Activated CD8-positive, alpha-beta memory T cell treated with anti-CD3 and anti-CD28 coated beads for 36 hours (primary cell): ENCODE results near the gene DDX6. TPM values are rescaled to one million over a fixed set of nuclear protein-coding genes. Genes with fewer than 3 reads are reported as not detected.
"Not testable (repeated sequence)": the region's sequence is repeated elsewhere in the genome, so short reads cannot be mapped to it uniquely, and the experiment has no call there.

ENCODE experiments used
- CTCF ChIA-PET: fragments of 350-600 bp; sonication (Branson Sonifier 250); formaldehyde crosslinking; loops from one replicate; lab custom pipeline; 2021; ENCODE audit warnings: antibody characterized with exemption; lab: Charles Lee
- POLR2A ChIA-PET: fragments of 350-600 bp; sonication (Branson Sonifier 250); formaldehyde crosslinking; loops from one replicate; lab custom pipeline; 2021; ENCODE audit warnings: antibody characterized with exemption; lab: Charles Lee
- total RNA-seq, 2 experiments: library from RNA; stranded (reverse); gene quantifications; one replicate each; pipeline ENCODE4 v1.2.3, GENCODE V29; 2021

DDX6 gene
- total RNA-seq, 2 experiments from 2014 or later = 146 to 153 TPM

- CTCF ChIA-PET = not testable (repeated sequence)
Observed at GRCh38 chr11:118720078-118720477, 70.9 kb downstream of the DDX6 start.

DNA sequence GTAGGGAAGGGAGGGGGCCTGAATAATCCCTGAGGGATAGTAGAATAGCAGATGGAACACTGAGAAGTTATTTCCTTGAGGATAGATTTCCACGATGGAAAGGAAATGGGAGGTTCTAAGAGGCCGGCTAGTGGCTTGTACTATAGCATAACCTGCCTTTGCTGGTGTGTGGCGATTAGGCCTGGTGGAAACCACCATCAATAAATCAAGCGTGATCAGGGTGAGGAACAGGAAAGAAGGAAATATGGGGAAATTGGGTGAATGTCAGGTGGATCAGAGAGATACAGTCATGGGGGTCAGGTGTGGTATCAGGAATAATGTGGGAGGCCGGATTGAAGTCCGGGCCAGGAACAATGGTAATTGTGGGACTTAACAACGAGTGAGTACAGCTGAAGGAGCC, 72.4 kb downstream of the DDX6 start:
- CTCF ChIA-PET, POLR2A ChIA-PET: not testable (repeated sequence)

More at GRCh38 chr11:118720078-118720477, 70.9 kb downstream of the DDX6 start:
- POLR2A ChIA-PET = not testable (repeated sequence)

GRCh38 chr11:118717733-118718132, 73.2 kb downstream of the DDX6 start:
- CTCF ChIA-PET, POLR2A ChIA-PET: not testable (repeated sequence)

- POLR2A ChIA-PET, CTCF ChIA-PET: not testable (repeated sequence)
Observed at GRCh38 chr11:118717221-118717620, 73.7 kb downstream of the DDX6 start.

GRCh38 chr11:118715837-118716260, 75.1 kb downstream of the DDX6 start:
- ChIA-PET CTCF (interaction anchor here (1.7 kb wide), 1 partner anchor 26 kb away, joined by 3 read pairs; no protein-coding TSS in a partner anchor), POLR2A (interaction anchor here (0.7 kb wide), 1 partner anchor 12 kb away, joined by 3 read pairs; no protein-coding TSS in a partner anchor)

GRCh38 chr11:118715245-118715831, 75.6 kb downstream of the DDX6 start:
- CTCF ChIA-PET = interaction anchor here (1.7 kb wide), 1 partner anchor 26 kb away, joined by 3 read pairs; no protein-coding TSS in a partner anchor
- POLR2A ChIA-PET = no interaction called here

DNA sequence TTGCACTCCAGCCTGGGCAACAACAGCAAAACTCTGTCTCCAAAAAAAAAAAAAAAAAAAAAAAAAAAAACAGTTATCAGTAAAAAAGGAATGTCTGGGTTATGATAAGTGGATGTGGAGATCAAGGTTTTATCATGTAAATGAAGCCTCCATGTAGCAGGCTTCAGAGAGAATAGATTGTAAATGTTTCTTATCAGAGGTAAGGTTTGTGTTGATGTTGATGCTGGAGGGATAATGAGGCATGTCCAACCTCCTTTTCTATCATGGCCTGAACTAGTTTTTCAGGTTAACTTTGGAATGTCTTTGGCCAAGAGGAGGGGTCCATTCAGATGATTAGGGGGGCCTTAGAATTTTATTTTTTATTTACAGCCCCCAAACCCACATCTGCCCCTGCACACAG, 76.1 kb downstream of the DDX6 start:
- ChIA-PET POLR2A (no interaction called here), CTCF (interaction anchor here (1.7 kb wide), 1 partner anchor 25 kb away, joined by 3 read pairs; no protein-coding TSS in a partner anchor)

- CTCF ChIA-PET = interaction anchor here (1.7 kb wide), 1 partner anchor 25 kb away, joined by 3 read pairs; no protein-coding TSS in a partner anchor
- POLR2A ChIA-PET = not testable (repeated sequence)
Observed at GRCh38 chr11:118714416-118714815, 76.5 kb downstream of the DDX6 start.

DNA sequence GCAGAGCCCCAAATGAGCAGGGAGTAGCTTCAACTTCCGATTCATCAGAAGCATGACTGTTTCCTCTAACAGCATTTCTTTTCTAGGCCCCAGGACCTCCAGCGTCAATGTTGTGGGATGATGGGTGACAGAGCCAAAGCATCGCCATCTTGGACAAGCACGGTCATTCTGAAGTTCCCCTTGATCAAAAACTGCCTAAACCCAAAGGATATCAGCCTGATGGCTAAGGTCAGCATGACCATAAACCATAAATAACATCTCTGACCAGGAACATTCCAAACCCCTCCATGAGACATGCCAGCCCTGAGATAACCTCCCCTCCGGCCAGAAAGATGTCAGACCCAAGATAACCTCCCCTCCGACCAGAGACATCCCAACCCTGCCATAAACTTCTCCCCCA, 82.7 kb downstream of the DDX6 start:
- CTCF ChIA-PET = interaction anchor here (1.2 to 1.4 kb wide), 2 partner anchors 18 to 176 kb away, joined by 3 read pairs; partner anchors contain the start of gene CXCR5
- POLR2A ChIA-PET = no interaction called here

DNA sequence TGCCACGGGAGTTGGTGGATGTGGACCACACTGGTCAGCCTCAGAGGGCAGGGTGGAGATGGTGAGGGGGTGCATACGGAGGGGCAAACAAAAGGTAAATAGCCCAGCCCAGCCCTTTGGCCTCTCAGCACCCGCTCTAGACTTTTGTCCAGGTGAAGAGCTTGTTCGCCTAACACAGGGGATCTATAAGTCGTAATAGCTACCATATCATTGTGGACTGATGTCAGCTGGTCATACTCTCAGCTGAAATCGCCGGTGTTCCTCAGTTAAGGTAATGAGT, 84.5 kb downstream of the DDX6 start:
- ChIA-PET POLR2A (no interaction called here), CTCF (interaction anchor here (2.6 kb wide), 1 partner anchor 16 kb away, joined by 14 read pairs; no protein-coding TSS in a partner anchor)

- CTCF ChIA-PET = interaction anchor here (0.6 to 2.6 kb wide), 6 partner anchors 9 to 657 kb away, joined by 3 to 14 read pairs (median 3); no protein-coding TSS in a partner anchor
- POLR2A ChIA-PET = interaction anchor here (0.6 kb wide), 1 partner anchor 65 kb away, joined by 3 read pairs; no protein-coding TSS in a partner anchor
Observed at GRCh38 chr11:118705791-118706545, 85.0 kb downstream of the DDX6 start.

DNA sequence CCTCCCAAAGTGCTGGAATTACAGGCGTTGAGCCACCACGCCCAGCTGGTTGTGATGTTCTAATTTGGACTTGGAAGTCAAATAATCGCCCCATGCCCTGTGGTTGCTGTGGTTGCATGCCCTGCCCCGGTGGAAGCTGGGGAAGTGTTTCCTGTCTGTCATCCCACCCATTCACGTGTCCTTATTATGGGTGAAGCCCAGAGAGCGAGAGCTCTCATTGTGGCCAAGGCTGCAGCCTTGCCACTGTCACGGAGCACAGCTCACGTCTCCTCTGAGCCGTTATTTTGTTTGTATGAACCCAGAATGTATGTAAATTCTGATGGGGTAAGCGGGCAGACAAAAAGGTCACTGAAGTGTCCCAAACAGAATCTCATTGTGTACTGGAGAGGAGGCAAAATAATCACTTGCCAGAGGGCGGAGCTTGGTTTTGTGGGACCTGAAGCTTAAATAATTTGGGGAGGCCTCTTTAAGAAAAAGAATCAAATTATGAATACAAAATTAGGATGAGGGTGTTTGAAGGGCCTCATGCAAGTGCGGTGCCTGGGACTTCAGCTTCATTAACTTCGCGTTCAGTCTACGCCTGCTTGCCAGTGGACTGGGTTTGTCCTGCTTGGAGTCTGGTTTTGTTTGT, 85.7 kb downstream of the DDX6 start:
- CTCF ChIA-PET = interaction anchor here (0.6 to 2.6 kb wide), 6 partner anchors 8 to 656 kb away, joined by 3 to 14 read pairs (median 3); no protein-coding TSS in a partner anchor
- POLR2A ChIA-PET = interaction anchor here (0.6 to 1.2 kb wide), 3 partner anchors 10 to 86 kb away, joined by 3 to 4 read pairs (median 3); partner anchors contain the start of gene DDX6

DNA sequence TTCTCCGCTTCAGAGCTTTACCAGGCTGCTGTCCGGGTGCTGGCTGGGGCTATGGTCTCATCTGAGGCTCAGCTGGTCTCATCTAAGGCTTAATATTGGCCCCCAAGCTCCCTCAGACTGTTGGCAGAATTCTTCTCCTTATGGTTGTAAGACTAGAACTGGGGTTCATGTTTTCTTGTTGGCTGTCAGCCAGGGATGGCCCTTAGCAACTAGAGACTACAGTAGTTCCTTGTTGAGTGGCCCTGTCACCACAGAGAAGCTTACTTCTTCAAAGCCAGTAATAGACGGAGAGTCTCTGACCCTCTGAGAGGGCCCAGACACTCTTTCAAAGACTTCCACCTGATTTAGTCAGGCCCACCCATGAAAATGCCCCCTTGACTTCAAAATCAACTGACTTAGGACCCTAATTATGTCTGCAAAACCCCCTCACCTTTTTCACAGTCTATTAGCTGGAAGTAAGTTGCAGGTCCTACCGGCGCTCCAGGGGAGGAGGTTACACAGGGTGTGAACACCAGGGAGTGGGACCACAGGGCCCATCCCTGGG, 87.3 kb downstream of the DDX6 start:
- ChIA-PET CTCF (interaction anchor here (1.6 kb wide), 1 partner anchor 13 kb away, joined by 5 read pairs; no protein-coding TSS in a partner anchor), POLR2A (interaction anchor here (0.6 to 0.7 kb wide), 3 partner anchors 13 to 226 kb away, joined by 3 to 7 read pairs (median 5); no protein-coding TSS in a partner anchor)

DNA sequence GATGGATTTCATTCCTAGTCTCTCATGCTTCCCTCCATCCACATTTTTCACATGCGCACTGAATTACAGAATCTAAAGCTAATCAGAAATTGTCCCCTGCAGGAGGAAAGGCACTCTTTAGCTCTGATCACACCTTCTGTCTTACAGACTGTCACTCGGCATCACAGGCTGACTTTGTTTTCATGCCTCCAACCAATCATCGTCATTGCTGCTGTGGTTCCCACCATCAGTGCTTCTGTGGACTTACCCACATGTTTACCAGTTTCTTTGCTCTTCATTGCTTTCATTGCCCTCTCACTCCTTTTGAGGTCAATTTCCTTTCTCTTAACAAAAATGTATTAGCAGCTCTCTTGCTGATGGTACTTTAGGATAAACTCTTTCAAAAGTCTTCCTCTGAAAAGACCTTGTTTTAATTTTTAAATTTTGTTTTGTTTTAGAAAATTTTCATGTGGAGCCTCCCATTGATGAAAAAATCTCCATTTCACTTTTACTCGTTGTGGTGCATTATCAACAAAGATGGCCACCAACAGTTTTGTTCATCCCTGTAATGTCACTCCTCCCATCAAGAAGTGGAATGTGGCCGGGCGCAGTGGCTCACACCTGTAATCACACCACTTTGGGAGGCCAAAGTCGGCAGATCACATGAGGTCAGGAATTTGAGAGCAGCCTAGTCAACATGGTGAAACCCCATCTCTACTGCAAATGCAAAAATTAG, 91.3 kb downstream of the DDX6 start:
- ChIA-PET CTCF (interaction anchor here (0.6 to 1.0 kb wide), 2 partner anchors 9 to 231 kb away, joined by 3 to 5 read pairs; no protein-coding TSS in a partner anchor), POLR2A (no interaction called here)

Other genes starting within 250 kb of the DDX6 start
- 10 to 100 TPM; 21.9 to 22.3 TPM for gene IFT46, start 225.2 kb downstream of the DDX6 start, total RNA-seq
- 100 to 1,000 TPM; 146 to 148 TPM for gene ARCN1, start 218.8 kb downstream of the DDX6 start, total RNA-seq
- gene PHLDB1, start 183.5 kb downstream of the DDX6 start, total RNA-seq = 1 to 10 TPM; 1.6 to 1.9 TPM
- gene TREH, start 111.5 kb downstream of the DDX6 start, total RNA-seq = not detected
- gene CXCR5, start 92.7 kb upstream of the DDX6 start, total RNA-seq = 1 to 10 TPM; 2.3 TPM
- gene BCL9L, start 134.8 kb upstream of the DDX6 start, total RNA-seq = 10 to 100 TPM; 23.8 to 26.3 TPM
- not detected for gene UPK2, start 165.1 kb upstream of the DDX6 start, total RNA-seq
- gene FOXR1, start 180.6 kb upstream of the DDX6 start, total RNA-seq = not detected
- 10 to 100 TPM; 32.7 to 33.4 TPM for gene CENATAC, start 207.0 kb upstream of the DDX6 start, total RNA-seq
- 1,000 to 10,000 TPM; 1,363 to 1,371 TPM for gene RPS25, start 227.2 kb upstream of the DDX6 start, total RNA-seq
- 100 to 1,000 TPM; 136 to 145 TPM for gene TRAPPC4, start 227.6 kb upstream of the DDX6 start, total RNA-seq
- 10 to 100 TPM; 29.9 to 30.4 TPM for gene SLC37A4, start 239.7 kb upstream of the DDX6 start, total RNA-seq